OCI-LY7 (cell line): ENCODE data around the gene TMEM43. TPM values are rescaled to one million over a fixed set of nuclear protein-coding genes. Genes with fewer than 3 reads are reported as not detected.
"Not testable (repeated sequence)": the region's sequence is repeated elsewhere in the genome, so short reads cannot be mapped to it uniquely, and the experiment has no call there.

Experiments
- BruUV-seq: library from RNA; stranded (reverse); fragments of 400-500 nt; replicated peaks from 2 replicates; lab custom pipeline; 2021; lab: Mats Ljungman, UMichigan
- CTCF ChIA-PET: fragments of 300-600 bp; sonication (Branson Sonifier 250); formaldehyde crosslinking; loops from one replicate; lab custom pipeline; 2022; ENCODE audit warnings: antibody characterized with exemption; ENCODE audit not compliant: unreplicated experiment; lab: Charles Lee
- POLR2A ChIA-PET: fragments of 300-600 bp; sonication (Branson Sonifier 250); formaldehyde crosslinking; loops from one replicate; lab custom pipeline; 2022; ENCODE audit warnings: antibody characterized with exemption; lab: Charles Lee
- DNase-seq: peaks from one replicate; pipeline ENCODE4 v3.0.0-alpha.2; 2015; ENCODE audit warnings: low spot score
- H2AFZ ChIP-seq: fragments of 200-600 bp; sonication (generic), shearing (Covaris generic); 2 replicates; pipeline ENCODE4 v1.6.1; 2014; ENCODE audit warnings: mild to moderate bottlenecking, antibody characterized with exemption, low read length, moderate library complexity
- H3K27ac ChIP-seq: fragments of 200-600 bp; sonication (generic); 2 replicates; pipeline ENCODE4 v1.5.1; 2014; ENCODE audit warnings: mixed run types, low read depth, mild to moderate bottlenecking, moderate library complexity, low read length, inconsistent platforms; ENCODE audit not compliant: poor library complexity, severe bottlenecking
- H3K36me3 ChIP-seq: fragments of 200-600 bp; sonication (generic); 2 replicates; pipeline ENCODE4 v1.6.1; 2014; ENCODE audit warnings: mild to moderate bottlenecking, antibody characterized with exemption, low read length, moderate library complexity, mixed read lengths; ENCODE audit not compliant: insufficient read depth
- H3K4me1 ChIP-seq: fragments of 200-600 bp; sonication (generic); 2 replicates; pipeline ENCODE4 v1.5.1; 2014; ENCODE audit warnings: mild to moderate bottlenecking, low read length; ENCODE audit not compliant: insufficient read depth, poor library complexity, severe bottlenecking
- H3K4me2 ChIP-seq: fragments of 200-600 bp; sonication (generic); 2 replicates; pipeline ENCODE4 v1.6.1; 2014; ENCODE audit warnings: mild to moderate bottlenecking, low read length
- H3K4me3 ChIP-seq: fragments of 200-600 bp; sonication (generic); 2 replicates; pipeline ENCODE4 v1.5.1; 2014; ENCODE audit warnings: mild to moderate bottlenecking, low read depth, low read length; ENCODE audit not compliant: poor library complexity, severe bottlenecking
- H3K79me2 ChIP-seq: fragments of 200-600 bp; sonication (generic); 2 replicates; pipeline ENCODE4 v1.6.1; 2016; ENCODE audit warnings: low read depth, mild to moderate bottlenecking, low read length, moderate library complexity, mixed read lengths; ENCODE audit not compliant: insufficient read depth
- H3K9me2 ChIP-seq: fragments of 200-600 bp; sonication (generic); 2 replicates; pipeline ENCODE4 v1.6.1; 2016; ENCODE audit warnings: mild to moderate bottlenecking, low read length, mixed read lengths; ENCODE audit not compliant: insufficient read depth
- H3K9me3 ChIP-seq: fragments of 200-600 bp; sonication (generic); 2 replicates; pipeline ENCODE4 v1.6.1; 2014; ENCODE audit warnings: mild to moderate bottlenecking, mixed run types, low read length, mixed read lengths
- H4K20me1 ChIP-seq: fragments of 200-600 bp; sonication (generic); 2 replicates; pipeline ENCODE4 v1.6.1; 2014; ENCODE audit warnings: mild to moderate bottlenecking, antibody characterized with exemption, low read length, moderate library complexity, mixed read lengths; ENCODE audit not compliant: insufficient read depth
- CTCF ChIP-seq: fragments of 200-600 bp; sonication (generic); conservative IDR thresholded peaks from 2 replicates; pipeline ENCODE4 v1.5.1; 2014; ENCODE audit warnings: mild to moderate bottlenecking, antibody characterized with exemption, low read length, moderate library complexity, mixed read lengths
- EZH2phosphoT487 ChIP-seq: fragments of 200-600 bp; sonication (generic); IDR thresholded peaks from 2 replicates; pipeline ENCODE4 v1.6.1; 2018; ENCODE audit warnings: low read depth, borderline replicate concordance, mild to moderate bottlenecking, mixed run types, antibody characterized with exemption, low read length, moderate library complexity, mixed read lengths
- intact Hi-C: fragments of 100-400 bp; cut with micrococcal nuclease; formaldehyde crosslinking; loops from one replicate; pipeline ENCODE4 v1.10.0; 2022; ENCODE audit not compliant: unreplicated experiment
- total RNA-seq, 2 experiments: library from RNA; depleted of rRNA in 1 of 2; stranded (reverse); fragments of >200 nt in 1 of 2; shearing (Covaris generic) in 1 of 2; gene quantifications; 2 replicates each; pipeline ENCODE4 v1.2.3, GENCODE V29; 2014 to 2022

Gene TMEM43
- total RNA-seq, 2 experiments from 2014 or later, result 19.7 to 22.2 TPM

GRCh38 chr3:14082108-14082657, 42.7 kb upstream of the TMEM43 start:
- BruUV-seq, result no TSS peak
- no peak overlapping the region for H3K27ac ChIP-seq
- no peak overlapping the region for H3K4me2 ChIP-seq
- ChIA-PET CTCF (no interaction called here), POLR2A (no interaction called here)
- TF ChIP-seq EZH2phosphoT487, result no peak
- TF ChIP-seq CTCF, result no peak
- intact Hi-C loops, result no loop called here
- H2AFZ ChIP-seq, result no peak overlapping the region
- H3K36me3 ChIP-seq, result no peaks in the 10 kb centered on the region
- DNase-seq, result no peak
- no peaks in the 10 kb centered on the region for H3K79me2 ChIP-seq
- no peaks in the 10 kb centered on the region for H3K4me1 ChIP-seq
- no peaks in the 10 kb centered on the region for H3K9me2 ChIP-seq
- no peak overlapping the region for H3K4me3 ChIP-seq
- H4K20me1 ChIP-seq, result no peaks in the 10 kb centered on the region
- no peaks in the 10 kb centered on the region for H3K9me3 ChIP-seq

DNA sequence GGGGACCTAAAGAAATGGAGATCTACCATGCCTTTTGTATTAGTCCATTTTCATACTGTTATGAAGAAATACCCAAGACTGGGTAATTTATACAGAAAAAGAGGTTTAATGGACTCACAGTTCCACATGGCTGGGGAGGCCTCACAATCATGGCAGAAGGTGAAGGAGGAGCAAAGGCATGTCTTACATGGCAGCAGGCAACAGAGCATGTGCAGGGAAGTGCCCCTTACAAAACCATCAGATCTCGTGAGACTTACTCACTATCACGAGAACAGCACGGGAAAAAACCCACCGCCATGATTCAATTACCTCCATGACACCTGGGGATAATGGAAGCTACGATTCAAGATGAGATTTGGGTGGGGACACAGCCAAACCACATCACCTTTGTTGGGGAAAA, 37.4 kb upstream of the TMEM43 start:
- H3K36me3 ChIP-seq, POLR2A ChIA-PET, H4K20me1 ChIP-seq, H3K79me2 ChIP-seq, intact Hi-C loops, DNase-seq, H3K4me2 ChIP-seq, H3K27ac ChIP-seq, H3K4me3 ChIP-seq, H3K9me3 ChIP-seq, H3K4me1 ChIP-seq, H3K9me2 ChIP-seq, BruUV-seq, CTCF ChIA-PET, H2AFZ ChIP-seq: not testable (repeated sequence)

DNA sequence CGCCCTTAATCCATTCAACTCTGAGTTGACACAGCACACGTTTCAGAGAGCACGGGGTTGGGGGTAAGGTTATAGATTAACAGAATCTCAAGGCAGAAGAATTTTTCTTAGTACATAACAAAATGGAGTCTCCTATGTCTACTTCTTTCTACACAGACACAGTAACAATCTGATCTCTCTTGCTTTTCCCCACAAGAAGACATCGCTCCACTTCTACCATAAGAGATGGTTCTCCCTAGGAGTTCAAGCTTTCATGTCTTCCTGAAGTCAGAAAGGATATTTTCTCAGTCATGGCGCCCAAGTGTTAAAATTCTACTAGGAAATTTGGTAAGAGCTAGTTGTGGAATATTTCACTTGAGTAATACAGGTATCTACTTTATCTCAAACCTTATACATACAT, 32.9 kb upstream of the TMEM43 start:
- POLR2A ChIA-PET, intact Hi-C loops, BruUV-seq, H2AFZ ChIP-seq, H4K20me1 ChIP-seq, H3K36me3 ChIP-seq, CTCF ChIA-PET, H3K4me1 ChIP-seq, H3K27ac ChIP-seq, H3K4me2 ChIP-seq, H3K4me3 ChIP-seq, DNase-seq, H3K79me2 ChIP-seq, H3K9me3 ChIP-seq, H3K9me2 ChIP-seq: not testable (repeated sequence)

DNA sequence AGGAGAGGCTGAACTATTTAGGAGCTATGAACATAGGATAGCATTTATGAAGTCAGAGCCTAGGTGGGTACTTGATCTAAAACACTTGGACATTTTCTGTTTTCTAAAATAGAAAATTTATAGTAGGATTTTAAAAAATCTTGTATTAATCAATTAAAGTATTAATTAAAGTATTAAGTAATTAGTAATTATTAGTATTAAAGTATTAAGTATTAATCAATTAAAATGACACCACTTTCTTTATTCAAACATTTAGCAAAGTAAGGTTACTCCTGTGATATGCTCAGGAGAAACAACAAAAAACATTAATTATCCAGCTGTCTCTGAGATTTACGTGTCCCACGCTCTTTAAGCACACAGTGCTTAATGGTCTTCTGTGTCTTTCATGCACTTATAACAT, 32.4 kb upstream of the TMEM43 start:
- Histone ChIP-seq H3K4me1 (no peaks in the 10 kb centered on the region), H3K27ac (no peak overlapping the region), H2AFZ (no peak overlapping the region), H3K79me2 (no peaks in the 10 kb centered on the region), H3K9me3 (0 out of 2 replicates have a peak, but pooled peaks cover 3% of the 10 kb centered on the region), H3K4me3 (no peak overlapping the region), H3K9me2 (no peaks in the 10 kb centered on the region), H3K36me3 (no peaks in the 10 kb centered on the region), H3K4me2 (no peak overlapping the region), H4K20me1 (no peaks in the 10 kb centered on the region)
- no peak for TF ChIP-seq CTCF
- no peak for TF ChIP-seq EZH2phosphoT487
- intact Hi-C loops, result no loop called here
- CTCF ChIA-PET, result no interaction called here
- POLR2A ChIA-PET, result interaction anchor here (1.4 kb wide), 1 partner anchor 29 kb away, joined by 4 read pairs; no protein-coding TSS in a partner anchor
- no peak for DNase-seq
- no TSS peak for BruUV-seq
